Measurements from ENCODE around the gene C1orf216.

Gene C1orf216

DNA sequence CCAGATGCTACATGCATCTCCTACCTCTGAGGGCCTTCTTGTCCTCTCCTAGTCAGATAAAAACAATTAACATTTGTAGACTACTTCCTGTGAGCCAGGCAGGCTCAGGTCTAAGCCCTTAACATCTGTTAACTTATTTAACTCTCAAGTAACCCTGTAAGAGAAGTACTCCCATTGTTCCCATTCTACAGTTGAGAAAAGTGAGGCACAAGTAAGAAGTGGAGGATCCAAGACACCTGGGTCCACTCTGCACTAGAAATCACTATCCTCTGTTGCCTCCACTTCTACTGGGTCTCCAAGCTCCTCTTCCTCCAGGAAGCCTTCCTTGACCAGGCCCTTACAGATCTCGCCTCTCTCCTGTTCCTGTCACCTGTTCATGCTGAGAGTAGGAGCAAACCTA lies 9.7 kb downstream of the C1orf216 start:
- Histone ChIP-seq H3K27ac (ENCODE audit: low read depth, low read length) (no peak overlapping the region), H4K20me1 (ENCODE audit: low read depth, low read length) (no peaks in the 10 kb centered on the region), H3K27me3 (ENCODE audit: low read length) (no peaks in the 10 kb centered on the region), H3F3A (ENCODE audit: insufficient read depth) (no peaks in the 10 kb centered on the region), H3K9ac (ENCODE audit: low read length) (no peak overlapping the region), H2AFZ (ENCODE audit: low read depth, low read length, severe bottlenecking) (no peak overlapping the region), H3K36me3 (ENCODE audit: low read length) (no peaks in the 10 kb centered on the region), H3K4me2 (ENCODE audit: low read depth, low read length, poor library complexity, severe bottlenecking) (no peak overlapping the region), H3K9me3 (ENCODE audit: insufficient read depth, low read length) (no peaks in the 10 kb centered on the region), H3K79me2 (ENCODE audit: insufficient read depth, low read length) (no peaks in the 10 kb centered on the region), H3K4me3 (ENCODE audit: insufficient read depth, low read length, poor library complexity, severe bottlenecking) (no peak overlapping the region), H3K9me2 (replicated peaks; ENCODE audit: insufficient read depth, low read length) (no peaks in the 10 kb centered on the region)
- TF ChIP-seq, protein P1, sequence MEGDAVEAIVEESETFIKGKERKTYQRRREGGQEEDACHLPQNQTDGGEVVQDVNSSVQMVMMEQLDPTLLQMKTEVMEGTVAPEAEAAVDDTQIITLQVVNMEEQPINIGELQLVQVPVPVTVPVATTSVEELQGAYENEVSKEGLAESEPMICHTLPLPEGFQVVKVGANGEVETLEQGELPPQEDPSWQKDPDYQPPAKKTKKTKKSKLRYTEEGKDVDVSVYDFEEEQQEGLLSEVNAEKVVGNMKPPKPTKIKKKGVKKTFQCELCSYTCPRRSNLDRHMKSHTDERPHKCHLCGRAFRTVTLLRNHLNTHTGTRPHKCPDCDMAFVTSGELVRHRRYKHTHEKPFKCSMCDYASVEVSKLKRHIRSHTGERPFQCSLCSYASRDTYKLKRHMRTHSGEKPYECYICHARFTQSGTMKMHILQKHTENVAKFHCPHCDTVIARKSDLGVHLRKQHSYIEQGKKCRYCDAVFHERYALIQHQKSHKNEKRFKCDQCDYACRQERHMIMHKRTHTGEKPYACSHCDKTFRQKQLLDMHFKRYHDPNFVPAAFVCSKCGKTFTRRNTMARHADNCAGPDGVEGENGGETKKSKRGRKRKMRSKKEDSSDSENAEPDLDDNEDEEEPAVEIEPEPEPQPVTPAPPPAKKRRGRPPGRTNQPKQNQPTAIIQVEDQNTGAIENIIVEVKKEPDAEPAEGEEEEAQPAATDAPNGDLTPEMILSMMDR (IDR thresholded peaks at IDR 0.05; ENCODE audit: insufficient read depth, low read length, poor library complexity, severe bottlenecking) = no peak

DNA sequence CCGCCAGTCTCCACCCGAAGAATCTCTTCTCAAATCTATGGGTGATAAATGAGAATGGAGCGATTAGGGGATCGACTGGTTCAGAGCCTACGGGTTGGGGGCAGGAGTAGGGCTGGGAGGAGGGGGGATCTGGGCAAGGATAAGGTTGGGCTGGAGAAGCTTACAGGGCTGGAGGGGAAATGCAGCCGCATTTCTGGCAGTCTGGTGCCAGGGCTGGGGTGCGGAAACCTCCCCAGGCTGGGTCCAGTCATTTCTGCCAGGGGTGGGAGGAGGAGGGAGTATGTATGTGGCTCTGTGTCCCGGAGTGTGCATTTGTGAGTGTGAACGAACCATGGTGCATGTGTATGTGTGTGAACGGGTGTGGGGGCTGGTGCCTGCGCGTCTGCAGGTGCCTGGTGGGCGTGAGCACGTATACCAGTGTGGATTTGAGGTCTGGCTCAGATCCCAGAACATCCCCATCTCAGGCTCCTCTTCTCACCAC lies 10.2 kb downstream of the C1orf216 start:
- Histone ChIP-seq H4K20me1 (ENCODE audit: low read depth, low read length) (no peaks in the 10 kb centered on the region), H3K27ac (ENCODE audit: low read depth, low read length) (no peak overlapping the region), H3K27me3 (ENCODE audit: low read length) (no peaks in the 10 kb centered on the region), H3K4me2 (ENCODE audit: low read depth, low read length, poor library complexity, severe bottlenecking) (no peak overlapping the region), H3K9me2 (replicated peaks; ENCODE audit: insufficient read depth, low read length) (no peaks in the 10 kb centered on the region), H3K79me2 (ENCODE audit: insufficient read depth, low read length) (no peaks in the 10 kb centered on the region), H3F3A (ENCODE audit: insufficient read depth) (no peaks in the 10 kb centered on the region), H3K9ac (ENCODE audit: low read length) (no peak overlapping the region), H2AFZ (ENCODE audit: low read depth, low read length, severe bottlenecking) (no peak overlapping the region), H3K9me3 (ENCODE audit: insufficient read depth, low read length) (no peaks in the 10 kb centered on the region), H3K4me3 (ENCODE audit: insufficient read depth, low read length, poor library complexity, severe bottlenecking) (no peak overlapping the region), H3K36me3 (ENCODE audit: low read length) (no peaks in the 10 kb centered on the region)
- TF ChIP-seq, protein P1 (IDR thresholded peaks at IDR 0.05; ENCODE audit: insufficient read depth, low read length, poor library complexity, severe bottlenecking) = no peak
- no peak for TF ChIP-seq EZH2phosphoT487 (conservative IDR thresholded peaks at IDR 0.05; ENCODE audit: low read length)

DNA sequence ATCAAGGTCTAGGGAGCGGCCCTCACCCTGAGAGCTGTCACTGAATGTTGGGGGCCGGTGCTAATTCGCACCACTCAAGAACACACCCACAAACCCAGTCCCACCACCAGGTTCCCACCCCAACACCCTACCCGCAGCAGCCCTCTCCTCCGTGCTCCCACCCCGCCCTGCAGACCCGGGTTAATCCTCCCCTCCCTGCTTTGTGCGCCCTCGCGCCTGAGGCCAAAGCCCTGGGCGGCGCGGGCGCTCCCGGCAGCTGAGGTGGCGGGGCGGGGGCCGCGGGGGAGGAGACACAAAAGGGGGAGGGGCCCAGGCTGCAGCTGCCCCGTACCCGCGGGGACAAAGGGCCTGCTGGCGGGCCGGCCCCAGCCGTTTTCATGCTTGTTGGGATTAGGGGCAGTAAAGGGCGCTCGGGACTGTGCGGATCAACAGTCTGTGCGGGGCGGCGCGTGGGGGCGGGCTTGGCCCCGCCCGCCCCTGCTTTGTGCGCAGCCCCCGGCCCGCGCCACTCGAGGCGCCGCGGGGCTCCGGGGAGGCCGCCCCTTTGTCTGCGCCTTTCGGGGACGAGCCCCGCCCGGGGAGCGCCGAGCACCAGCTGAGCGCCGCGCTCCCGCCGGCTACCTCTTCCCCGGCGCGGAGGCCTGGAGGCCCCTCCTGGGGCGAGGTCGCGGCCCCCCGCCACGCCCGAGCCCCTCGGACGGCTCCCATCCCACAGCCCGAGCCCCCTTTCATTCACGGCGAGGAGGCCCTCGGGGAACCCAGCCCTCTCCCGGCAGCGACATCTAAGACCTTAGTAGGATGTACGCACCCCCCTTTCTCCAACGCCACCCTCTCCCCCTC lies 10.9 kb downstream of the C1orf216 start:
- H3K27ac ChIP-seq (ENCODE audit: low read depth, low read length) = no peak overlapping the region
- H3K9ac ChIP-seq (ENCODE audit: low read length) = no peak overlapping the region

More for the DNA sequence above, 10.9 kb downstream of the C1orf216 start:
- H3K9me2 ChIP-seq (replicated peaks; ENCODE audit: insufficient read depth, low read length) = no peaks in the 10 kb centered on the region
- H4K20me1 ChIP-seq (ENCODE audit: low read depth, low read length) = no peaks in the 10 kb centered on the region
- H3K36me3 ChIP-seq (ENCODE audit: low read length) = no peaks in the 10 kb centered on the region
- no peak overlapping the region for H3K4me3 ChIP-seq (ENCODE audit: insufficient read depth, low read length, poor library complexity, severe bottlenecking)
- no peaks in the 10 kb centered on the region for H3K27me3 ChIP-seq (ENCODE audit: low read length)
- no peak overlapping the region for H3K4me2 ChIP-seq (ENCODE audit: low read depth, low read length, poor library complexity, severe bottlenecking)
- no peaks in the 10 kb centered on the region for H3F3A ChIP-seq (ENCODE audit: insufficient read depth)
- H3K9me3 ChIP-seq (ENCODE audit: insufficient read depth, low read length) = no peaks in the 10 kb centered on the region
- no peak overlapping the region for H2AFZ ChIP-seq (ENCODE audit: low read depth, low read length, severe bottlenecking)
- no peaks in the 10 kb centered on the region for H3K79me2 ChIP-seq (ENCODE audit: insufficient read depth, low read length)
- TF ChIP-seq EZH2phosphoT487 (conservative IDR thresholded peaks at IDR 0.05; ENCODE audit: low read length) = no peak
- TF ChIP-seq, protein P1 (IDR thresholded peaks at IDR 0.05; ENCODE audit: insufficient read depth, low read length, poor library complexity, severe bottlenecking) = no peak

All from SU-DHL-6 (cell line).